ENCODE measurements around the gene NTF3.

Gene NTF3

DNA sequence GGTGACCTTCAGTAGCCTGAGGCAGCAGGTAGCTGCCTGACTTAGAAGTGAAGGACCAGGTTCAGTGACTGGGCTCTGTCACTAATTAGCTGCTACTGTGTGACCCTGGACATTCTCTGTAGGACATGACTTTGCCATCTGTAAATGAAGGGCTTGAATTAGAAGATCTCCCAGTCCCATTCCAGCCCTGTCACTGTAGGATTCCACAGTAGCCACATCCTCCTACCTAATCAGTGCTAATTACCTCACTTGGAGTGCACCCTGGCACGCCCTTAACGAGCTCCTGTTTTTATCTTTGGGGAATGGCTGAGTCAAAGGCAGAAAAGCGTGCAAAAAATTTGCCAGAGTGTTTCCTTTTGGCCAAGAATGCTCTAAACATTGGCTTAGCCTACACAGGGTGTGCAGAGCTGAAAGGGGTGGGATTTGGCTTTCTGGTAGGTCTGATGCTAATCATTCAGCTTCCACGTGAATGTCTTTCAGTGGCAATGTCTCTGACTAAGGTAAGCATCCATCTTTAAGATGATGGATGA, 6.8 kb downstream of the NTF3 start:
- Mint-ChIP-seq H3K36me3 (ENCODE audit: insufficient read depth) (no peaks in the 10 kb centered on the region), H3K4me3 (no peak overlapping the region), H3K27ac (no peak overlapping the region), H3K27me3 (peaks cover 7 to 11% of the 10 kb centered on the region in 2 donors), H3K9me3 (peaks cover 0 to 5% of the 10 kb centered on the region in 2 donors), H3K4me1 (ENCODE audit: low read depth in 2 of 2) (no peaks in the 10 kb centered on the region)
- ATAC-seq (replicated peaks) (no peak), DNase-seq (no peak)

DNA sequence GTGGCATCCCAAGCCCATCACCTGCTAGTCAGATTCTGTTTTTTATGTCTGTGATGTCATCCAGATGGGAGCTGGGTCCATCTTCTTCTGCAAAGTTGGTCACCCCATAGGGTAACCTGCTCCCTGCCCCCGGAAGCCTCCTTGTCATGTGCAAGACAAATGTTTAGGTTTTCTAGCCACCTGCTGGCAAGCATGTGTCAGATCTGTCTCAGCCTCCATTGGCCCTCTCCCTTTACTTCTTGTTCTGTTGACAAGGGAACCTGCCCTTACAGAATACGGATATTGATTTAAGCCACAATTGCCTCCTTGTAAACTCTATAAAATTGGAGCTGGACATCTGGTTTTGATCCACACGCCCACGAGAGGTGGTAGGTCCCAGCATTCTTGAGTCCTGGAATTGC, 7.5 kb downstream of the NTF3 start:
- ATAC-seq (replicated peaks) (no peak), DNase-seq (no peak)
- Mint-ChIP-seq H3K4me3 (no peak overlapping the region), H3K27me3 (peaks cover 12 to 14% of the 10 kb centered on the region in 2 donors), H3K9me3 (peaks cover 0 to 5% of the 10 kb centered on the region in 2 donors), H3K27ac (no peak overlapping the region), H3K4me1 (ENCODE audit: low read depth in 2 of 2) (no peaks in the 10 kb centered on the region), H3K36me3 (ENCODE audit: insufficient read depth) (no peaks in the 10 kb centered on the region)

DNA sequence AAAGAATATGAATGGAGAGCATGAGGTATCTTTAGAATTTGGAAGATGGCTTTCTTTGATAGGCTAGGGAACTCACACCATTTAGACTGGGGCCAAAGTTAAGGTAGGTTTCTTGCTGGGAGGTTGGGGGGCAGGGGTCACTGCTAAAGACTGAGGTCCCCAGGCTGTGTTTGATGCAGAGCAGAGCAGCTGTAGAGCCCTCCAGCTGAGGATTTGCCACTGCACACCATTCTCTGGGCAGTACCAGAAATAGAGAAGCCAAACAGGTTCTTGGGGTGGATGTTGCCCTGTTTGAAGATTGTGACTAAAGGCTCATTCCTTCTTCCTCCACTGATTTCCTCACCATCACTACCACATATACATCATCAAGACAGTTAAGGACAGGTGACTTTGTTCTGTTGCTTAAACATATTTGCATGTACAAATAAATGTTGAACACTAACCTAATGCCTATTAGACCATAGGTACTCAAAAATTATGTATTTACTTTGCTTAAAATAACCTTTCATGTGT, 7.9 kb downstream of the NTF3 start:
- Mint-ChIP-seq H3K27me3 (peaks cover 17 to 18% of the 10 kb centered on the region in 2 donors), H3K4me1 (ENCODE audit: low read depth in 2 of 2) (no peaks in the 10 kb centered on the region), H3K36me3 (ENCODE audit: insufficient read depth) (no peaks in the 10 kb centered on the region), H3K27ac (no peak overlapping the region), H3K4me3 (no peak overlapping the region), H3K9me3 (peaks cover 0 to 5% of the 10 kb centered on the region in 2 donors)
- DNase-seq (no peak), ATAC-seq (replicated peaks) (no peak)

DNA sequence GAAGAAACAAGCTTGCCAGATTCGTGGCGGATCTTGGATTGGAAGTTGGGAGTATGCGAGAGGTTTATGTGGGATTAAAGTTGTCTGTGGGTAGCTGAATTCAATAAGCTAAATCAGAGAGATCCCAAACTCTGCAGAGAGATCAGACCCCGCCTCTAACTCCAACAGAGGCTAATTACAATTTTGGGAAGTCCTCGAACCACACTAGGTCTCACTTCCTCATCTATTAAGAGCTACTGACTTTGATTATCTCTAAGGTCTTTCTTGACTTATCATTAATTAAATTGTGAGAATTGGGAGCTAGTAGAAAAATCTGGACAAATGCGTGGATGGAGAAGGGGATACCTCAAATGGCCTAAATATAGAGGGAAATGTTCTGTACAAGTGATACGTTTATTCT, 9.1 kb downstream of the NTF3 start:
- no peaks in the 10 kb centered on the region for H3K4me1 Mint-ChIP-seq (ENCODE audit: low read depth in 2 of 2)
- H3K27ac Mint-ChIP-seq: no peak overlapping the region
- peaks cover 0 to 5% of the 10 kb centered on the region in 2 donors for H3K9me3 Mint-ChIP-seq
- DNase-seq: no peak
- H3K4me3 Mint-ChIP-seq: no peak overlapping the region
- H3K27me3 Mint-ChIP-seq: peaks cover 20 to 30% of the 10 kb centered on the region in 2 donors
- no peaks in the 10 kb centered on the region for H3K36me3 Mint-ChIP-seq (ENCODE audit: insufficient read depth)
- ATAC-seq (replicated peaks): no peak

DNA sequence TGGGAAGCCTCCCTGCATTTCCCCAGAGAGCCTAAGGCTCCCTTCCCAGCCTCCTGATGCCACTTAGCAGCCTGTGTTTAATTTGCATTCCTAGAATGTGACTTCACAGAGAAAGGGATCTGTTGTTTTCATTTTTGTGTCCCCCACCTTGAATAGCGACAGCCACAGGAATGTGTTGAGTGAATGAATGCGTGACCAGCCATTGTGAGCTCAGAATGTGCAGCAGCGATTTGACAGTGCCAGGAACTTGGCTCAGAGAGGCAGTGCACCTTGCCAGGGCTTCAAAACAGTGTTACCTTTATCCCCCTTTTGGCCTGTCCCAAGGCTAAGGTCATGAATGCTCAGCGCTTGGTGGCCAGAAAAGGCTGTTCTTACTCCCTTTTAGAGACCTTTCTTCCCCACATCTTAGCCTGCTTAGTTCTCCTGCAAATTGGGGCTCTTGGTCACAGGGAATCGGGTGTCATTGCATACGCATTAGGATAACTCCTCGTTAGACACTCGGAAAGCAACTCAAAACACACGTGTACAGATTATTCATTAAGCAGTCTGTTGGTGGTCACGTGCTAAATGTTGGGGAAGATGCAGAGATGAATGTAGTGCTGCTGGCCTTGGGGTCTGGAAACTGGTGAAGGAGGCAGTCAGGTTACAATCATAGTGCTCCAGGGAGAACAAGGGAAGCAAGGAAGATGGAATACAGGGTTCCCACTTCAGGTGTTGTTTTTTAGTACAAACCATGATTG, 9.8 kb downstream of the NTF3 start:
- no peaks in the 10 kb centered on the region for H3K36me3 Mint-ChIP-seq (ENCODE audit: insufficient read depth)

DNA sequence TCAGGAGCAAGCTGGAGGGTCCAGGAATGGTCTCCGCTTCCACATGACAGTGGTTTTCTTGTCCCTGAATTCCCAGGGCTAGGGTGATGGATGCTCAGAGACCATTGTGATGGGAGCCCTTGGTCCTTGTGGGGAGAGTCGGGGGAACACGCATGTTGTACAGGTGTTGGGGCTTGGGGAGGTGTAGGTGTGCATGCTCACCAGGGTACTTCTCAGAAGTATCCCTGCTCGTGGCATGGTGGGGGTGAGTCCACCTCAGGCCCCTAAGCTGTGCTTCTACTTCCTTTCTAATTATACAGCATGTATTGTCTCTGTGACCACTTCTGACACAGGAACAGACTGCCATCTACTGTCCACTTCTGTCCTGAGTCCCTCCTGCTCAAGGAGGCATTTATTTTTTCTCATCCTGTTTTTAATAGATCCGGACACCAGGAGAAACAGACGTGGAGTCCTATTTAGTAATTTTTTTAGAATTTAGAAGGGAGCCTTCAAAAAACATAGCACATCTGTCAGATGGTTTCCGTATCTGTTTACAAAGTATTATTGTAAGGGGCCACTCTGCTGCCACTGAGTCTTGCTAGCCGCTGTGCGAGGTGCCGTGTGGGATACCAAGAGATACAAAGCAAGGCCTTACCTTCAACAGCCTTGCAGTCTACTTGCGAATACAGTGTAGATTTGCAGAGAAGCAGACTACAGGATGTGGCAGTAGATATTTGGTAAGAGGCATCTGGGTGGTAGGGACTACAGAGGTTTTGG, 10.5 kb downstream of the NTF3 start:
- DNase-seq (no peak), ATAC-seq (replicated peaks) (no peak)
- Mint-ChIP-seq H3K27me3 (peaks cover 20 to 31% of the 10 kb centered on the region in 2 donors), H3K9me3 (peaks cover 0 to 5% of the 10 kb centered on the region in 2 donors), H3K4me1 (ENCODE audit: low read depth in 2 of 2) (no peaks in the 10 kb centered on the region), H3K36me3 (ENCODE audit: insufficient read depth) (no peaks in the 10 kb centered on the region), H3K27ac (no peak overlapping the region), H3K4me3 (no peak overlapping the region)

More for the DNA sequence above, 9.8 kb downstream of the NTF3 start:
- DNase-seq: no peak
- no peak for ATAC-seq (replicated peaks)
- no peak overlapping the region for H3K27ac Mint-ChIP-seq
- peaks cover 20 to 31% of the 10 kb centered on the region in 2 donors for H3K27me3 Mint-ChIP-seq
- no peaks in the 10 kb centered on the region for H3K4me1 Mint-ChIP-seq (ENCODE audit: low read depth in 2 of 2)
- H3K9me3 Mint-ChIP-seq: peaks cover 0 to 5% of the 10 kb centered on the region in 2 donors
- H3K4me3 Mint-ChIP-seq: no peak overlapping the region

DNA sequence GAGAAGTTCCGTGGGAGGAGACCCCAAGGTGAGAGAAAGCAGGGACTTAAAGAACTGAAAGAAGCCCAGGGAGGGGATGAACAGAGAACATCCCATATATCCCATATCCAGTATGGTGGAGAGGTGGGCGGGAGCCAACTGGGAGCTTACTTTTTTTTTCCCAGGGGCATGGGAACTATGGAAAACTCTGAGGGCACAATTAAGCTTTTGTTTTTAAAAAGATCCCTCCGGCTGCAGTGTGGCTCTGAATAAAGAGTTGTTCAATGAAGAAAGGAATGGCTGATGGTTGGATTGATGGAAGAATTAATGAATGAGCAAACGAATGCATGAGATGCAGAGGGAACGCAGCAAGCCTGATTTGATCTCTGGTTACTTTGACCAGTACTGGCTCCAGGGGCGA, 12.6 kb downstream of the NTF3 start:
- ATAC-seq (replicated peaks): no peak
- Mint-ChIP-seq H3K27me3 (peaks cover 20 to 38% of the 10 kb centered on the region in 2 donors), H3K4me1 (ENCODE audit: low read depth in 2 of 2) (no peaks in the 10 kb centered on the region), H3K36me3 (ENCODE audit: insufficient read depth) (no peaks in the 10 kb centered on the region), H3K27ac (no peak overlapping the region), H3K9me3 (peaks cover 0 to 3% of the 10 kb centered on the region in 2 donors), H3K4me3 (no peak overlapping the region)
- DNase-seq: no peak

DNA sequence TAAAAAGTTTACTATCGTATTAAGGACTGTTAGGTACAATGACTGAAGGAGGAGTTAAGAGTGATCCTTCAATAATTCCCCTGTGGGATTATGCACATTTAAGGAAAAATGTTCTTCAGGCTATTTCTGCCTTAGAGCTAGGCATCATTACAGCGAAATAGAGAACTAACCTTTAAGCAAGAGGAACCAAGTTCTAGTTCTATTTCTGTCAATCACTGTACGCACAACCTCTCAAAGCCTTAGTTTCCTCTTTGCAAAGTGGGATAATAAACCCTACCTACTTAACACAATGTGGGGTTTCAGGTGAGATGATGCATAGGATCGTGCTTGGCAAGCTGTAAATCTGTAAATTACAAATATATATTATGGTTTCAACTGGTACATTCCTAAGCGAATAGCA, 15.4 kb downstream of the NTF3 start:
- Mint-ChIP-seq H3K36me3 (ENCODE audit: insufficient read depth) (no peaks in the 10 kb centered on the region), H3K27me3 (peaks cover 17 to 34% of the 10 kb centered on the region in 2 donors), H3K9me3 (no peaks in the 10 kb centered on the region), H3K4me3 (no peak overlapping the region), H3K4me1 (ENCODE audit: low read depth in 2 of 2) (no peaks in the 10 kb centered on the region), H3K27ac (no peak overlapping the region)
- ATAC-seq (replicated peaks): no peak
- no peak for DNase-seq

DNA sequence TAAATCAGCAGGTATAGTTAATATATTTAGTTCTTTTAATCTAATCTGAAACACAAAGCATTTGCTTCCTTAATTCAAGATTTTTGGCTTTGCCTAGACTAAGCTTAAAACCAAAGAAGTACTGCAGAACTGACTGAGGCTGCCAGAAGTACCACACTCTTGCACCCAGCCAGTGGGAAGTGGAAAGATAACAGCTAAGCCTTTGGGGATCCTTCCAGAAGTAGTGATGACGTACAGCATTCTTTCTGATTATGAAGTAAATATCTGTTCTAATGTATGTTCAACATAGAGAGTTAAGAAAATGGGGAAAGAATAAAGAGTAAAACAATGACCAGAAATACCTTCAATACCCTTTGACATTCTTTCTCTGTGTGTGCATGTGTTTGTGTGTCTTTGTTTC, 19.3 kb downstream of the NTF3 start:
- Mint-ChIP-seq H3K27ac (no peak overlapping the region), H3K4me1 (ENCODE audit: low read depth in 2 of 2) (no peaks in the 10 kb centered on the region), H3K4me3 (no peak overlapping the region), H3K27me3 (peaks cover 14 to 22% of the 10 kb centered on the region in 2 donors), H3K36me3 (ENCODE audit: insufficient read depth) (no peaks in the 10 kb centered on the region), H3K9me3 (no peaks in the 10 kb centered on the region)
- DNase-seq: no peak
- ATAC-seq (replicated peaks): no peak

DNA sequence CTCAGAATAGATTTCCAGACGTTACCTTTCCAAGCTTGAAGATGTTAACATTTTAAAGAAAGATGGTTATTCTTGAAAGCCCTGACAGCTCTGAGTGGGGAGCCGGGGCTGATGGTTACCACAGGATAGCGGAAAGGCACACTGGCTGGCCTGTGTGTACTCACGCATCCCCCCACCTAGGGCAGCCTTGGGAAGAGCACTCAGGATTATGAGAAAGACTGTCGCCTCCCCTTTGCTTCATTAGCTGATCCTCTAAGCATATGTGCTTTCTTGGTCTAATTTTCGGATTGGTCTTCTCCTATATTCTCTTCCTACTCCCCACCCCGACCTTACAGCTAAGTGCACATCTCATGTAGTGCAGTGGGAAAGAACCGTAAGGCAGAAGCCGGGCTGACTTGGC, 20.7 kb downstream of the NTF3 start:
- no peaks in the 10 kb centered on the region for H3K4me1 Mint-ChIP-seq (ENCODE audit: low read depth in 2 of 2)
- no peak overlapping the region for H3K4me3 Mint-ChIP-seq
- no peaks in the 10 kb centered on the region for H3K36me3 Mint-ChIP-seq (ENCODE audit: insufficient read depth)
- H3K27ac Mint-ChIP-seq: no peak overlapping the region
- H3K9me3 Mint-ChIP-seq: no peaks in the 10 kb centered on the region
- ATAC-seq (replicated peaks) (no peak), DNase-seq (no peak)
- peaks cover 14 to 22% of the 10 kb centered on the region in 2 donors for H3K27me3 Mint-ChIP-seq

DNA sequence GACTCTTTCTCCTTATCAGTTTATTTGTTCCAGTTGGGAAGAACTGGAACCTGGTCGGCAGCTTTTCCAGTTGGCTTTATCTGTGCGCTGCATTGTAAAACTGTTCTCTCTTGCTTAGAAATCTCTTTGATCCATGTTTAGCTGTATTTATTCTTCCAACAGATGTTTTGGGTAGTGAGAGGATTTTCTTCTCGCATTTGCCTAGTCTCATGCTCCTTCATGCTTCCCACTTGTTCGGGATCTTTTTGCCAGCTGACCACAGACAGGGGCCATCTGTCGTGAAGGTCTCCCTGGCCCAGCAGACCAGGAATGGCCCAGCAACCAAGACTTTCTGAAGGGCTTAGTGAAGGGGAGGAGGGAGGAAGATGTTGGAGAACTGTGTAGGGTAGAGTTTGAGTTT, 21.6 kb downstream of the NTF3 start:
- Mint-ChIP-seq H3K27ac (no peak overlapping the region), H3K36me3 (ENCODE audit: insufficient read depth) (no peaks in the 10 kb centered on the region), H3K4me1 (ENCODE audit: low read depth in 2 of 2) (no peaks in the 10 kb centered on the region), H3K9me3 (no peaks in the 10 kb centered on the region), H3K27me3 (peaks cover 14 to 22% of the 10 kb centered on the region in 2 donors), H3K4me3 (no peak overlapping the region)
- no peak for DNase-seq
- no peak for ATAC-seq (replicated peaks)

DNA sequence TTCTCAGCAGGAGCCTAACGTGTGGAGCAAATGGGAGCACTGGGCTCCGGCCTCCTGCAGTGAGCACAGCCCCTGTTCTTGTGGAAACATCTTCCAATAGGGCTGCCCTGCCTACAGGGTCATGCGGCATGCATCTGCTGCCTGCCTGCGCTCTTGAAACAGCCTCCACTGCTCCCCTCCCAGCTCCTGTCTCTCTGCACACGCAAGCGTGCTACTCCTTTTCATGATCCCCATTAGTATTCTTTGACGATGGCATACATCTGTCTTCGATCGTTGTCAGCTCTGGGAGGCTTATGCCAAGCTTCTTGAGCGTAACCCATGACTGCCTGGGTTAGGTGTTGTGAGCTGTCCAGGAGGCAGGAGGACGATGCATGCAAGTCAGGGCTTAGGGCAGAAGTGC, 23.1 kb downstream of the NTF3 start:
- no peak for ATAC-seq (replicated peaks)
- Mint-ChIP-seq H3K4me3 (no peak overlapping the region), H3K27ac (no peak overlapping the region), H3K9me3 (peaks cover 0 to 2% of the 10 kb centered on the region in 2 donors), H3K4me1 (ENCODE audit: low read depth in 2 of 2) (no peaks in the 10 kb centered on the region), H3K27me3 (peaks cover 15 to 20% of the 10 kb centered on the region in 2 donors), H3K36me3 (ENCODE audit: insufficient read depth) (no peaks in the 10 kb centered on the region)
- DNase-seq: no peak

DNA sequence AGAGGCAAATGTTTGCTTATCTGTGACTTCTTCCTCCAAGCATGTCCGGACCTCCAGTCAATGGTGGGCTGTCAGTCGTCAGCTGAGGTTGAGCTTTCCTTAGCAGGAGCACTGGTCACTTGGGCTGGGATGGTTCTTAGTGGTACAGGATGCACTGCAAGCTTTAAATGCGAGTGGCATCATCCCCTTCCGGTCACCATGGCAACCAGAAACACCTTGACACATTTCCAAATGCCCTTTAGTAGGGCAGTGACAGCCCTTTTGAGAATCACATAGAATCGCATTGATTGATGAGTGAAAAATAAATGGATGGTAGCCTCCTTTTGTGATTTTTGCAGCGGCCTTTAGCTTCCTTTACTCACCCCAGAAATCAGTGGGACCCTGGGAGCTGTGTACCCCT, 24.1 kb downstream of the NTF3 start:
- DNase-seq (no peak), ATAC-seq (replicated peaks) (no peak)
- no peak overlapping the region for H3K27ac Mint-ChIP-seq
- H3K27me3 Mint-ChIP-seq: peaks cover 24 to 27% of the 10 kb centered on the region in 2 donors
- H3K9me3 Mint-ChIP-seq: peaks cover 0 to 2% of the 10 kb centered on the region in 2 donors
- H3K4me1 Mint-ChIP-seq (ENCODE audit: low read depth in 2 of 2): no peaks in the 10 kb centered on the region
- no peak overlapping the region for H3K4me3 Mint-ChIP-seq
- no peaks in the 10 kb centered on the region for H3K36me3 Mint-ChIP-seq (ENCODE audit: insufficient read depth)

All from effector memory CD8-positive, alpha-beta T cell (primary cell).